Measurements from ENCODE around the gene TMEM44.

DNA sequence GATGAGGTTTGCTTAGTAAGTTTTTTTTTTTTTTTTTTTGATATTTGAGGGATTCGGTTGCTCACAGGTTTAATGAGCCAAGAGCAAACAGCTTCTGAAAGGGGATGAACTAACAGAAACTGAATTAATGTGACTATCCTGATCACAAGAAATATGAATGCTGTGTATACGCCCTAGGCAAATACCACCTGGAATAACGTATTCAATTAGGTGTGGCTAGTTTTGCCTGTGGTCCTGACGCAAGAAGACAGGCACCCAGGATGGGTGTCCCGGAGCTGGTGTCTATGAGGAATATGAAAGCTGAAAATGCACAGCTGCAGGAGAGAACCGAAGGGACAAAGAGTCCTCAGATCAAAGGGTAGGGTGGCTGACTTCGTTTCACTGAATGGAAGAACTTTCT, 24.2 kb upstream of the TMEM44 start:
- TF ChIP-seq CTCF (IDR thresholded peaks at IDR 0.05) (no peak), POLR2A (IDR thresholded peaks at IDR 0.05) (no peak)
